Activated CD4-positive, alpha-beta T cell treated with anti-CD3 and anti-CD28 coated beads, Interleukin-2, amount 50 U/mL, for 16 hours (primary cell): ENCODE data around the gene TAPT1.
A peak's percentile ranks its signal among the peaks of the same experiment; 100 is the strongest.
"Not testable (repeated sequence)": the region's sequence is repeated elsewhere in the genome, so short reads cannot be mapped to it uniquely, and the experiment has no call there.

Source experiments
- DNase-seq: peaks from one replicate; pipeline ENCODE4 v3.0.0-alpha.2; 2020

Gene TAPT1, protein sequence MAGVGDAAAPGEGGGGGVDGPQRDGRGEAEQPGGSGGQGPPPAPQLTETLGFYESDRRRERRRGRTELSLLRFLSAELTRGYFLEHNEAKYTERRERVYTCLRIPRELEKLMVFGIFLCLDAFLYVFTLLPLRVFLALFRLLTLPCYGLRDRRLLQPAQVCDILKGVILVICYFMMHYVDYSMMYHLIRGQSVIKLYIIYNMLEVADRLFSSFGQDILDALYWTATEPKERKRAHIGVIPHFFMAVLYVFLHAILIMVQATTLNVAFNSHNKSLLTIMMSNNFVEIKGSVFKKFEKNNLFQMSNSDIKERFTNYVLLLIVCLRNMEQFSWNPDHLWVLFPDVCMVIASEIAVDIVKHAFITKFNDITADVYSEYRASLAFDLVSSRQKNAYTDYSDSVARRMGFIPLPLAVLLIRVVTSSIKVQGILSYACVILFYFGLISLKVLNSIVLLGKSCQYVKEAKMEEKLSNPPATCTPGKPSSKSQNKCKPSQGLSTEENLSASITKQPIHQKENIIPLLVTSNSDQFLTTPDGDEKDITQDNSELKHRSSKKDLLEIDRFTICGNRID

DNA sequence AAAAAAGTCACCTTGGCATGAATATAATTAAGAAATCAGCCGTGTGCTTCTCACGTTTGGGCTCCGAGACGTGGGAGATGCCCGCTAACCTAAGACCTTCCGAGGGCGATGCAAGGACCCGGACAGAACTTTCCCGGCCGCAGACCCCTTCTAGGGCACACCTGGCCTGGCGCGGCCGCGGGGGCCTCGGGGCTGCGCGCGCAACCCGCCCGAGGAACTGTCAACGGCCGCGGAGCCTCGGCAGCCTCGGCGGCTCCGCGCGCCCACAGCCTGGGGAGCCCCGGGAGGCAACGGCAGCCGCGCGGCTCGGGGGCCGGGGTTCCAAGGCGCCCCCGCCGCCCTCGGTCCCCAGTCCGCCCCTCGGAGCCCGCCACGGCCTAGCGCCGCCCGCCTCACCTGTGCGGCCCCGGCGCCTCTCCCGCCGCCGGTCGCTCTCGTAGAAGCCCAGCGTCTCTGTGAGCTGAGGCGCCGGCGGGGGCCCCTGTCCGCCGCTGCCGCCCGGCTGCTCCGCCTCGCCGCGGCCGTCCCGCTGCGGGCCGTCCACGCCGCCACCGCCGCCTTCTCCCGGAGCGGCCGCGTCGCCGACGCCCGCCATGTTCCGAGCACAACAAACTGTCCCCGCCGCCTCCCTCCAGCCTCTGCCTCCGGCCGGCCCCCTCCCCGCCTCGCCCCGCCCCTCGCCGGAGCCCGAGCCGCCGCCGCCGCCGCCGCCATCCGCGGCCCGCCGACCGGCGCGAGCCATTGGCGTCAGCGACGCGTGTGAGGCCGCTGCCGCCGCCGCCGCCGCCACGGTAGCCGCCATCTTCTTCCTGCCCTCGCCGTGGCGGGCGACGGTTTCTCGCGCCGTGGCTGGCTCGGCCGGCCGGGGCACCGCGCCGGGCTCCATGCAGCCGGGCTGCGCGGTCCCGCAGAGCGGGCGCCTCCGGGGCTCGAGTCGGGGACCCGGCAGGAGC is at the start of gene TAPT1:
Gene TAPT1, minus strand, starts transcription at position 609 of the 953 bp plus-strand sequence. Its CDS starts 14 bp downstream, at position 595.
- peak; percentile 79 for DNase-seq

DNA sequence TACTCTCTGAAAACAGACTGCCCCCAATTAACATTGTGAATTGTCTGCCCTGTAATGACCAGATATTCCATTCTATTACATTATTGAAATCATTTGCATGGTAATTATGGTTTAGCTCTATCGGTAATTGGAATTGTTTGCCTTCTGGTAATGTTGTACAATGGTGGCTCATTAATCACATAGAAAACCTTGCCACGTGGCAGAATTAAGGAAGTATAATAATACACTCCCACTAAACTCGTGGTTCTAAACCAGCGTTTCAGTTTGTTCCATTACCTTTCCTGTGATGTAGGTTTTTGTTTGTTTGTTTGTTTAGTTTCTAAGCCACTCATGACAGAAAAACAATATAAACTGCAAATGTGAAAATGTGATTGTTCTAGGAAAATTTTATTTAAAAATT is 45.1 kb upstream of the TAPT1 start:
- no peak for DNase-seq

DNA sequence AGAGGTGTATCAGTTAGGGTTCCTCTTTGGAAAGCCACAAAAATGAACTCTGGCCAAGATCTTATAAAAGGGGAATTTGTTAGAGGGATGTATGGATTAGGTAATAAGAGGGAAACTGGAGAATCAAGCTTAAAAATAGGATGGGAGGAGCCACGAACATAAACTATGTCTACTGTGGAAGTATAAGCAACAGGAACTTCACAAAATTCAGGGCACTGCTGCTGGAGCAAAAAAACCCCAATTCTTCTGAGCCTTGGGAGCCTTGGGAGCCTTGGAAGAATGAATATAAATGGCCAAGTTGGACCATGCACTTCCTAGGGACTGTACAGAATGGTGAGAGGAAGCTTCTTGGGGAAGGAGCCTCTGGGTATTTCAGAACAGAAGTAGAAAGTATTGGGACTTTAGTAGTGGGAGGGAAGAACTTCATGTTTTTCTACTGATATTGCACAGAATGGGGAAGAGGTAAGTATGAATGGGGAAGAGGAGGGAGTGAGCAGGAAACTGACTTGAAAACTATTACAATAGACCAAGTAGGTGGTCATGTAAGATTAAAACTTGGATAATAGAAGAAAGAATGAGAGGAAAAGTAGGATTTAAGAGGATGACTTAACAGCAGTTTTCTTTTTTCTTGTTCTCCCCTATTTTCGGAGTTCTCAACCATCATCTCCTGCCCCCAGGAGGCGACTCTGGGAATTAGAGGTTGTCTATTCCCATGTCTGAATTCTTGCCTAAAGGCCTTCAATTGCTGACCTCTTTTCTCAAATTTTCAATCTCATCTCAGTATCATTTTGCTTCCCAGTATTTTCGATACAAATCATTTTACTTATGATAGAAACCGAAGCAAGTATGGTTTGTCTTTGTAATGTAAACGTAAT is 44.4 kb upstream of the TAPT1 start:
- no peak for DNase-seq

DNA sequence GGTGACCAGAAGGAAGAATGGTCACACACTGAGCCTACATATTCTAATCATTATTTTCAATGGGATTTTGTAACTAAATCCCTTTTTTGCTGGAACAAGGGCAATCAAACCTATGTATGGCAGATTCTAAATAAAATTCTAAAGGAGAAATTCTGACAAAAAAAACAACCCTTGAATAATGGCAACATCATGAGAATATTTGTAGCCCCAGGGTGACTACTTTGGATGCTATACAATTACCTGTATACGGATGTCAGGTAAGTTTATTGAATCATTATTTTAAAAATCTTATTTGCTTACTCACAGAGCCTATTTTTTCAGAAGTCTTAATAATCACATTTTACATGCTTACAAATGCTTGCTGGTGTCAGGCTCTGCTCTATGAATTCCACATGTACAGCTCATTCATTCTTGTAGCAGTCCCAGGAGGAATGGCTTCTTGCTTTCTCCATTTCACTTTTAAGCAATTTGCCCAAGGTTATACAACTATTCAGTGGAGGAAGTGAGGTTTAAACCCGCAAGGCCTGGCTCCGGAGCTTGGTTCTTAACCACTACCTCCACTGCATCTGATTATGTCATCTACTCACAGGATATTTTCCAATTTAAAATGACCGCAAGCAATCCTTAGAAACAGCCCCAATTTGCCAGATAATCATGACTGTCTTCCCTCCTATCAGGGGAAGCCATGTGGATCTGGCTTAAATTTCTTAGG is 43.6 kb upstream of the TAPT1 start:
- DNase-seq, result not testable (repeated sequence)

DNA sequence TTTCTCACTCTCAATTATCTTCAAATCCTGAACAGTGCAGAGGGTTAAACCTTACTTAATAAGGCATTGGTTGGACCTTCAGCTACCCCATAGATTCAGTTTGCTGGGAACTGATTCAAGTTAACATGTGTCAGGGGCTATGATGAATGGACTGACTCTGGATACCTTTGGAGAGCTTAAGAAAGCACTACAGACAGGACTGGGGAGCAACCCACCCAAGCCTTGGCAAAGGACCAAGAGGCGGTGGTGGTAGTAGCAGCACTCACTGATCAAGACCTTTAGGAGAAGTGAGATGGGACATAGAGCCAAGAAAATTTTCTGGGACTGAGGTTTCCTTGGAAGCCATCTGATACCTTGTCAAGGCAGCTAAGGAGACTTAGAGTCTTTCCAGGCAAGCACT is 43.0 kb upstream of the TAPT1 start:
- no peak for DNase-seq

- DNase-seq, result no peak
Observed at GRCh38 chr4:16268290-16268689, 42.0 kb upstream of the TAPT1 start.

- DNase-seq, result no peak
Observed at GRCh38 chr4:16267639-16268038, 41.4 kb upstream of the TAPT1 start.

- DNase-seq, result no peak
Observed at GRCh38 chr4:16265820-16266219, 39.5 kb upstream of the TAPT1 start.

DNA sequence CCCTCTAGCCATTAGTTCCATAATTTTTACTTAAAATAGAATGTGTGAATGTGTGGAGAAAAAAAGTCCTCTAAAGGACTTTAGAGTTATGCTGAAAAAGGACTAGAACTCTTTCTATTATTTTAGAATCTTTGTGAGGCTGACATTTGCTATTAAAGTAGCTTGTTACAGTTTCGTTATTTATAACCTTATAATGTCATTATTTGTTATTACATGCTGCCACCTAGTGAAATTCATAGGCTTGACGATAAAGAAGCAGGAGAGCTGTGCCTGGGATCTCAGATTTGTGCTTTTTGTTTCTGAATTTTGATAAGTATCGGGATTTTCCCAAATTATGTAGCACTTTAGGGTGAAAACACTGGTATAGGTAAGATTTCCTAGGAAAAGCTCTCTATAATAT is 38.5 kb upstream of the TAPT1 start:
- peak; percentile 47 for DNase-seq

- no peak for DNase-seq
Observed at GRCh38 chr4:16263056-16263455, 36.8 kb upstream of the TAPT1 start.

- no peak for DNase-seq
Observed at GRCh38 chr4:16262188-16262587, 35.9 kb upstream of the TAPT1 start.

GRCh38 chr4:16261313-16261878 is 35.1 kb upstream of the TAPT1 start:
- no peak for DNase-seq

- peak; percentile 35 for DNase-seq
Observed at GRCh38 chr4:16259889-16260246, 33.6 kb upstream of the TAPT1 start.

GRCh38 chr4:16259241-16259888 is 33.1 kb upstream of the TAPT1 start:
- no peak for DNase-seq

- no peak for DNase-seq
Observed at GRCh38 chr4:16257611-16258010, 31.3 kb upstream of the TAPT1 start.

DNA sequence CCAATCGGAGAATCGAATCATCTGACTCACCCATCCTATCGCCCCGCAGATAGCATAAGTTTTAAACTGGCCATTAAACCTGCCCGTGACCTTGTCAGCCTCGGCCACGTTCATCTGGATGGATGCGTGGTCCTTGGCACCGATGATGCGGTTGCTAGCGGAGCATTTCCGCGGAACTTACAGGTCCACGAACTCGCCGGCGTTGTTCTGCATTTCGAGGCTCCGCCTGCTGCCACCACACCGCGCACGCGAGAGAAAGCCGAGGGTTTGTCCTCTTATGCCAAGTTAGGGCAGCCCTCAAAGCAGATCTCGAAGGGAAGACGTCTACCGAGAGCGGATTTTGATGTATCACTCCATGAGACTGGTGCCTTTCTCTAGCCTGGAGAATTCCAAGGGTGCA is 30.1 kb upstream of the TAPT1 start:
- DNase-seq, result no peak

DNA sequence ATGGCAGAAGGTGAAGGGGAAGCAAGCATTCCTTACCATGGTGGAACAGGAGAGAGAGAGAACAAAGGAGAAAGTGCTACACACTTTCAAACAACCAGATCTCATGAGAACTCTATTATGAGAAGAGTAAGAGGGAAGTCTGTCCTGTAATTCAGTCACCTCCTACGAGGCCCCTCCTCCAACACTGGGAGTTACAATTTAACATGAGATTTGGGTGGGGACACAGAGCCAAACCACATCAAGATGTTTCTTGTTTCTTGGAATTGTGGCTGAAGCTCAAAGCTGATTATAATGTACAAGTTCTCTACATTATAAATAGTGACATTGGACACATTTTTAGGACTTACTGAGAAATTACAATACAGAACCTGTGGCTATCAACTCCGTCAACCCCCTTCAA is 29.5 kb upstream of the TAPT1 start:
- DNase-seq, result no peak

GRCh38 chr4:16253127-16253960 is 27.1 kb upstream of the TAPT1 start:
- DNase-seq, result no peak

DNA sequence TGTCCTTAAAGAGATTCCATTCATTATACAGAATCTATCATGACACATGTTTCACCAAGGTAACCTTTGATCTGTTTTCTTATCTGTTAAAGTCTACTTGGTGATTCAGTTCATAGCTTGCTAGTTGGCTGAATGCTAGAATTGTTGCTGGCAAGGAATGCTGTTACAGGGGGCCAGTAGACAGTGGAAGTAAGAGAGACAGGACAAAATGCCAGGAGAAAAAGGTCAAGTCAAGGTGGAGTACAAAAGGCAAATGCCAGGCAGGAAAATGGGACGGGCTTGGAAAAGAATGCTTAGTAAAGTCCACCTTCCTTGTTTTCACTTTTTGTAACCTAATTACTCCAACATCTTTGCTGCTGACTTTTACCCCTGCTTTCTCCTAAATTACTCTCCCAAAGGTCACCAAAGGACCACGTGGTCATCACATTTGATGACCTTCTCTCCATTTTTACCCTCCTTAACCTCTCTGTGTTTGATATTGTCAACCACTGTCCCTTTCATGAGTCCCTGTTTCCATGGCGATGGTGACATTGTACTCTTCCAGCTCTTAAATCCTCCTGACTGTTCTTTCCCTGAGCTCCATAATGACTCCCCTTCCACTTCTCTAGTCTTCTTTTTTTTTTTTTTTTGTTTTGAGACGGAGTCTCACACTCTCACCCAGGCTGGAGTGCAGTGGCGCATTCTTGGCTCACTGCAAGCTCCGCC is 24.5 kb upstream of the TAPT1 start:
- no peak for DNase-seq
